Activated CD4-positive, alpha-beta T cell treated with anti-CD3 and anti-CD28 coated beads, Interleukin-2, Interleukin-6, amounts not matched to agents 100 ng/mL and 50 ng/mL, durations not matched to agents 16 hours and 8 hours (primary cell): ENCODE results near the gene PCP2.

Source experiments
- DNase-seq: peaks from one replicate; pipeline ENCODE4 v3.0.0-alpha.2; 2020

PCP2 gene

DNA sequence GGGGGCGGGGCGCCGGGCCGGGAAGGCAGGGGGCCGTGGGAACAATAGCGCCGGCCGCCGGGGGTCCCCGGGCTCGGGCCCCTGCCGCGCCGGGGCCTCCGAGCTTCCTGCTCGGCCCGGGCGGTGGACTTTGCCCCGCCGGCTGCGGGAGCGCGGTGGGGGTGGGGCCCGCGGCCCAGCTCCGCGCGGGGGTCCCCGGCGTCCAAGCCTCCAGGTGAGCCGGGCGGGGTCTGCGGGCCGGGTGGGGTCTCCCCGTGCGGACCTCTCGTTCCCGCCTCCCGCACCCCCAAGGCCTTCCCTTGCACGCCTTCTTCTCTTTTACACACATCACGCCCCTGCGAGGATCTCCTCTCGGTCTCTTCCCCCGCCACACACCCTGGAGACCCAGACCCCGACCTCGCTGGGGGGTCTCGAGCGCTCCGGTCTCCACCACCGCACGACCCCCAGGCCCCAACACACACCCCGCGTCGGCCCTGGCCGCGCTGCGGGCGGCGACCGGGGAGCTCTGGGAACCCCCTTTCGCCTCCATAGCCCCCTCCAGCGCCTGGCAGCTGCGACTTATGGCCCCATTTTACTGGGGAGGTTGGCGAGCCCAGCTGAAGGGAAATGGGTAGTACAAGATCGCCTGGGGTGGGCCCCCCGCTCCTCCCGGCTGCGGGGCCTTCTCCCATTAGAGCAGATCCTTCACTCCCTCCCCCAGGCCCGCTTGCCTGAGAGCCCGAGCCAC lies 37.1 kb downstream of the PCP2 start:
- no peak for DNase-seq

DNA sequence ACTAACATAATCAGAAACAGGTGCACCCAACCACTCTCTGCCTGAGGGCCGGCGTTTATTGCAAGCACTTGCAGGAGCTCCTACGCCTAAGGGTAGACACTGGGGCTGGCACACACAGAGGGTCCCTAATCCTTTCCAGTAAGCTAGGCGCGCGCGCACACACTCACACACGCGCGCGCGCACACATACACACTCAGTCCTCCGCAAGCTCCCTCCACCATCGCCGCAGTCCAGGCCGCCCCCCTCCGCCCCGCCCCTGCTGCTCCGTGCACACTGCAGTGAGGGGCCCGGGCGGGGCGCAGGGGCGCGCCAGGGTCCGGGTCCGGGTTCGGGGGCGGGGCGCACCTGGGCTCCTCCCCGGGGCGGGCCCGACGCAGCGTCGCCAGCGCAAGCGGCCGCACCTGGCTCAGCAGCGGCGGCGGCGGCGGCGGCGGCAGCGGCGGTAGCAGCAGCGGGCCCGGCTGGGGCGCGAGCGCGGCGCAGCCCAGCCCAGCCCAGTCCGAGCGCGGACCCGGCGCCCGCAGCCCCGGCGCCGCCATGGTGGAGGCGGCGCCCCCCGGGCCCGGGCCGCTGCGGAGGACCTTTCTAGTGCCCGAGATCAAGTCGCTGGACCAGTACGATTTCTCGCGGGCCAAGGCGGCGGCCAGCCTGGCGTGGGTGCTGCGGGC lies 37.9 kb downstream of the PCP2 start, which contains the start of gene CAMSAP3:
TSS of gene CAMSAP3 (plus strand) at position 398 of the 668 bp plus-strand sequence. CDS start at position 538, 140 bp downstream.
- peak; percentile 32 for DNase-seq

DNA sequence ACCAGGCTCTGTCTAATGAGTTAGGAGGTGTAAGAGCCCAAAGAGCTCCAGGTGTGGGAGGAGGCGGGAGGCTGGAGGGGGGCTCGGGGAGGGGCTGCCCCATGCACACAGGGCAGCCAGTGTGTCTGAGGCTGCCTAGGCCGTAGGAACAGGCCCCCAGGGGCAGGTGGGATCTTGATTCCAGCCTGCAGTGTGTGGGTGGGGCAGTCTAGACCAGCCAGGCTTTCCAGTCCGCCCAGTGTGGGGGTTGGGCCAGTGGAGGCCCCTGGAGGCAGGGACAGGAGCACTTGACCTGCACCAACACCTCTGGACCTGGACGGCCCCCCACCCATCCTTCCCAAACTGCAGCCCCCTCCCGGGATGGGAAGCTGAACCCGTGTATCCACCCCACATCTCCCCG lies 43.3 kb downstream of the PCP2 start:
- no peak for DNase-seq

DNA sequence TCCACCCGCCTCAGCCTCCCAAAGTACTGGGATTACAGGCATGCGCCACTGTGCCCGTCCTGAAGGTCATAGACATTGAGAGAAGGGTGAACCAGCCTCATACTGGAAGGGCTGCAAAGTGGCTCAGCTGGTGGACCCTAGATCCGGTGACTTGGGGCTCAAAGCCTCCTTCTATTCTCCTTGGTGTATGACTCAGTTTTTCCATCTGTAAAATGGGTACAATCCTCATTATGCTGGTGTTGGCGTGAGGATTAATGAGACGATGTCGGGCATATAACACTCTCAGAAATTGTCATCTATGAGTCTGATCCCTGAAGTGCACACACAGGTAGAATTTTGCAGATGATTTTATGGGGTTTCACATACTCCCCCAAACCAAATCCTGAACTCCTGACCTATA lies 43.7 kb downstream of the PCP2 start:
- no peak for DNase-seq

DNA sequence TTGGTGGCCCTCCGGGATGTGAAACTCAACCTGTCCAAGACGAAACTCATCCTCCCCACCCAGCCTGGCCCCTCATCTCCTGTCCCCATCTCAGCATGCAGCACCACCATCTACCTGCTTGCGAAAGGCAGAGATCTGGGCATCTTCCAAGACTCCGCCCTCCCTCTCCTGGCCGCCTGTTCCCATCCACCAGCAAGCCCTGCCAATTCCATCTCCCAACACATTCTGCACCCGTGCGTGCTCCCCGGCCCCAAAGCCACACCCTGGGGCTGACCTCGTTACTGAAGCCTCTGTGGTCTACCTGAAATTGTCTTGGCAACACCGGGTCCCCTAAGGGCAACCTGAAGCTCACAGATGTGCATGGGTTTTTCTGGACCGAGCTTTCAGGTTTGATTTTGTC lies 51.1 kb downstream of the PCP2 start:
- no peak for DNase-seq
